Endothelial cell of umbilical vein (primary cell): ENCODE results near the gene ANAPC16. TPM values are rescaled to one million over a fixed set of nuclear protein-coding genes. Genes with fewer than 3 reads are reported as not detected.

Experiments
- BruUV-seq: library from RNA; stranded (reverse); fragments of 400-500 nt; replicated peaks from 2 replicates; lab custom pipeline; 2021; lab: Mats Ljungman, UMichigan
- CTCF ChIA-PET: fragments of 300-600, 350-600 bp; sonication (Branson Sonifier 250); formaldehyde crosslinking; loops from one replicate; lab custom pipeline; 2021; ENCODE audit warnings: antibody characterized with exemption, inconsistent platforms; lab: Charles Lee
- POLR2A ChIA-PET: fragments of 300-600, 350-600 bp; sonication (Branson Sonifier 250); formaldehyde crosslinking; loops from one replicate; lab custom pipeline; 2021; ENCODE audit warnings: antibody characterized with exemption, inconsistent platforms; lab: Charles Lee
- DNase-seq: peaks from one replicate; pipeline ENCODE4 v3.0.0-alpha.2; 2011; ENCODE audit warnings: low read depth, low spot score
- FAIRE-seq: peaks from 2 replicates; lab custom pipeline; 2011; peaks lifted over from hg19 to GRCh38; lab: Jason Lieb, UNC
- H2AFZ ChIP-seq: 2 replicates; pipeline ENCODE4 v1.6.0; 2012; ENCODE audit warnings: low read depth, low read length, control low read depth, inconsistent platforms
- H3K27ac ChIP-seq: 2 replicates; pipeline ENCODE4 v1.5.1; 2011; ENCODE audit warnings: low read depth, mild to moderate bottlenecking, control low read depth, low read length, moderate library complexity; ENCODE audit not compliant: insufficient read depth
- H3K27me3 ChIP-seq, 2 experiments: 2 replicates each; pipeline versions ENCODE4 v1.6.0 to v1.6.1; 2011; ENCODE audit warnings: low read length in 2 of 2, mixed read lengths in 1 of 2; ENCODE audit not compliant: control insufficient read depth in 2 of 2, insufficient read depth in 2 of 2
- H3K36me3 ChIP-seq, 2 experiments: 2 replicates in 1 of 2; 3 replicates in 1 of 2; pipeline ENCODE4 v1.5.1; 2011; ENCODE audit warnings: low read length in 2 of 2, mild to moderate bottlenecking in 1 of 2, moderate library complexity in 1 of 2; ENCODE audit not compliant: control insufficient read depth in 2 of 2, insufficient read depth in 2 of 2; ENCODE audit errors: extremely low read depth in 1 of 2
- H3K4me1 ChIP-seq: 3 replicates; pipeline ENCODE4 v1.5.1; 2011; ENCODE audit warnings: mild to moderate bottlenecking, low read length; ENCODE audit not compliant: control insufficient read depth, insufficient read depth; ENCODE audit errors: extremely low read depth
- H3K4me2 ChIP-seq: 2 replicates; pipeline ENCODE4 v1.6.1; 2011; ENCODE audit warnings: low read length, control low read depth, mixed read lengths; ENCODE audit not compliant: insufficient read depth
- H3K4me3 ChIP-seq, 3 experiments: fragments of 200-600 bp in 1 of 3; sonication (generic), shearing (Covaris generic) in 1 of 3; replicated peaks in 1 of 3; 2 replicates each; pipeline ENCODE4 v1.5.1; 2011 to 2016; ENCODE audit warnings: control low read depth in 3 of 3, low read length in 3 of 3, mild to moderate bottlenecking in 2 of 3, inconsistent platforms in 1 of 3, low read depth in 1 of 3, moderate library complexity in 1 of 3; ENCODE audit not compliant: insufficient read depth in 1 of 3
- H3K79me2 ChIP-seq: 2 replicates; pipeline ENCODE4 v1.6.0; 2012; ENCODE audit warnings: low read length, inconsistent platforms; ENCODE audit not compliant: control insufficient read depth, insufficient read depth
- H3K9ac ChIP-seq: replicated peaks from 2 replicates; pipeline ENCODE3; 2011; ENCODE audit warnings: low read length, control low read depth; ENCODE audit not compliant: insufficient read depth; ENCODE audit errors: extremely low read depth
- H3K9me1 ChIP-seq: replicated peaks from 3 replicates; pipeline ENCODE4 v1.6.0; 2011; ENCODE audit warnings: mild to moderate bottlenecking, low read length; ENCODE audit not compliant: control insufficient read depth, insufficient read depth; ENCODE audit errors: extremely low read depth
- H3K9me3 ChIP-seq: replicated peaks from 2 replicates; pipeline ENCODE4 v1.5.1; 2012; ENCODE audit warnings: low read length, inconsistent platforms; ENCODE audit not compliant: control insufficient read depth, insufficient read depth
- H4K20me1 ChIP-seq: replicated peaks from 2 replicates; pipeline ENCODE3; 2011; ENCODE audit warnings: mild to moderate bottlenecking, low read length; ENCODE audit not compliant: control insufficient read depth, insufficient read depth; ENCODE audit errors: extremely low read depth
- FOS ChIP-seq: IDR thresholded peaks from 2 replicates; pipeline ENCODE4 v1.6.1; 2011; ENCODE audit warnings: mild to moderate bottlenecking, low read length, moderate library complexity, borderline replicate concordance; ENCODE audit not compliant: insufficient read depth
- GATA2 ChIP-seq: IDR thresholded peaks from 2 replicates; pipeline ENCODE4 v1.7.0; 2011; ENCODE audit warnings: low read depth, mild to moderate bottlenecking, moderate library complexity, mixed read lengths, low read length; ENCODE audit not compliant: insufficient read length, insufficient read depth
- MYC ChIP-seq: IDR thresholded peaks from one replicate; pipeline ENCODE4 v1.6.1; 2011; ENCODE audit warnings: mild to moderate bottlenecking, low read depth, low read length
- POLR2A ChIP-seq: IDR thresholded peaks from 2 replicates; pipeline ENCODE4 v1.6.1; 2012; ENCODE audit warnings: low read depth, mild to moderate bottlenecking, control low read depth, low read length
- POLR2AphosphoS5 ChIP-seq: IDR thresholded peaks from 2 replicates; pipeline ENCODE4 v1.6.1; 2012; ENCODE audit warnings: low read depth, mild to moderate bottlenecking, control low read depth, low read length, moderate library complexity; ENCODE audit not compliant: insufficient read depth
- dilution Hi-C: fragments of 300-500 bp; cut with MboI; formaldehyde crosslinking; loops from one replicate; pipeline ENCODE4 v1.15.0; 2019; ENCODE audit warnings: low sequenced_read_pairs; ENCODE audit not compliant: extremely low pct_ligation_motif_present
- intact Hi-C: fragments of 100-400 bp; cut with micrococcal nuclease; formaldehyde crosslinking; loops from one replicate; pipeline ENCODE4 v1.10.0; 2022
- polyA plus RNA-seq, 4 experiments: library from polyadenylated mRNA; depleted of rRNA in 3 of 4; stranded (reverse) in 3 of 4; unstranded in 1 of 4; fragments of >200 nt; gene quantifications; 2 replicates each; pipeline versions ENCODE4 v1.2.1 to v1.2.3, GENCODE V29; 2011 to 2012; ENCODE audit warnings: missing spikeins in 1 of 4
- total RNA-seq: library from RNA; stranded (reverse); gene quantifications from 2 replicates; pipeline ENCODE4 v1.2.3, GENCODE V29; 2021
- TF ChIP-seq, protein P1 (sequence below), 2 donors: IDR thresholded peaks; 1 replicate in 1 of 2; 2 replicates in 1 of 2; pipeline ENCODE4 v1.5.1; 2011; ENCODE audit warnings: low read length in 2 of 2, mild to moderate bottlenecking in 2 of 2, moderate library complexity in 2 of 2, control low read depth in 1 of 2, inconsistent platforms in 1 of 2, low read depth in 1 of 2; ENCODE audit not compliant: insufficient read depth in 1 of 2; ENCODE audit errors: extremely low read depth in 1 of 2

Gene ANAPC16
- total and polyA plus RNA-seq, 2 donors (not counting 3 experiments of a cell fraction or from before 2014, with no cell fraction given) = 38.1 to 44.4 TPM

- TF ChIP-seq POLR2AphosphoS5 = no peak
- TF ChIP-seq FOS = no peak
- TF ChIP-seq POLR2A = no peak
- no peak for TF ChIP-seq GATA2
- TF ChIP-seq, protein P1, sequence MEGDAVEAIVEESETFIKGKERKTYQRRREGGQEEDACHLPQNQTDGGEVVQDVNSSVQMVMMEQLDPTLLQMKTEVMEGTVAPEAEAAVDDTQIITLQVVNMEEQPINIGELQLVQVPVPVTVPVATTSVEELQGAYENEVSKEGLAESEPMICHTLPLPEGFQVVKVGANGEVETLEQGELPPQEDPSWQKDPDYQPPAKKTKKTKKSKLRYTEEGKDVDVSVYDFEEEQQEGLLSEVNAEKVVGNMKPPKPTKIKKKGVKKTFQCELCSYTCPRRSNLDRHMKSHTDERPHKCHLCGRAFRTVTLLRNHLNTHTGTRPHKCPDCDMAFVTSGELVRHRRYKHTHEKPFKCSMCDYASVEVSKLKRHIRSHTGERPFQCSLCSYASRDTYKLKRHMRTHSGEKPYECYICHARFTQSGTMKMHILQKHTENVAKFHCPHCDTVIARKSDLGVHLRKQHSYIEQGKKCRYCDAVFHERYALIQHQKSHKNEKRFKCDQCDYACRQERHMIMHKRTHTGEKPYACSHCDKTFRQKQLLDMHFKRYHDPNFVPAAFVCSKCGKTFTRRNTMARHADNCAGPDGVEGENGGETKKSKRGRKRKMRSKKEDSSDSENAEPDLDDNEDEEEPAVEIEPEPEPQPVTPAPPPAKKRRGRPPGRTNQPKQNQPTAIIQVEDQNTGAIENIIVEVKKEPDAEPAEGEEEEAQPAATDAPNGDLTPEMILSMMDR (IDR thresholded peaks at IDR 0.05; ENCODE audit: extremely low read depth in 1 of 2, insufficient read depth in 1 of 2, low read depth in 1 of 2, low read length in 2 of 2) = no peak
- no peak for TF ChIP-seq MYC
- Histone ChIP-seq H3K9ac (no peak overlapping the region), H3K27me3 (no peaks in the 10 kb centered on the region), H3K9me3 (no peaks in the 10 kb centered on the region), H3K79me2 (peaks cover 16% of the 10 kb centered on the region), H3K27ac (no peak overlapping the region), H2AFZ (no peak overlapping the region), H3K4me2 (no peak overlapping the region), H4K20me1 (no peaks in the 10 kb centered on the region), H3K9me1 (no peaks in the 10 kb centered on the region), H3K36me3 (peaks cover 0 to 5% of the 10 kb centered on the region in 2 experiments), H3K4me1 (peaks cover 18% of the 10 kb centered on the region), H3K4me3 (no peak overlapping the region)
- ChIA-PET POLR2A (no interaction called here), CTCF (interaction anchor here (1.0 to 1.7 kb wide), 2 partner anchors 16 to 145 kb away, joined by 3 to 5 read pairs; no protein-coding TSS in a partner anchor)
- intact Hi-C loops = no loop called here
- BruUV-seq = no TSS peak
- DNase-seq (no peak), FAIRE-seq (no peak)
- dilution Hi-C loops = no loop called here
These were observed 54.9 kb downstream of the ANAPC16 start for GRCh38 chr10:72270607-72271281.
